Measurements from ENCODE around the gene SF3B6. TPM values are rescaled to one million over a fixed set of nuclear protein-coding genes. Genes with fewer than 3 reads are reported as not detected.

SF3B6 gene
- 94.9 TPM for total RNA-seq

GRCh38 chr2:24075915-24076848 lies at the start of gene SF3B6:
TSS of gene SF3B6 (minus strand) at chr2:24076326. CDS start at chr2:24076229, 97 bp downstream.

GRCh38 chr2:24123195-24123921 lies 47.2 kb upstream of the SF3B6 start, which contains the start of the genes FAM228B and PFN4:
TSS of gene FAM228B (plus strand) at chr2:24123469. CDS start at chr2:24124362, 893 bp downstream.
TSS of gene PFN4 (minus strand) at chr2:24123334. CDS start at chr2:24122535, 799 bp downstream.

GRCh38 chr2:24084386-24085199 lies 8.5 kb upstream of the SF3B6 start, which contains the start of gene TP53I3:
TSS of gene TP53I3 (minus strand) at chr2:24084834. CDS start at chr2:24084326, 508 bp downstream.

GRCh38 chr2:24049485-24050021 lies 26.6 kb downstream of the SF3B6 start, which contains the start of gene FKBP1B:
TSS of gene FKBP1B (plus strand) at chr2:24049741. CDS start at chr2:24049850, 109 bp downstream.

GRCh38 chr2:24046930-24047702 lies 29.0 kb downstream of the SF3B6 start, which contains the start of gene WDCP:
TSS of gene WDCP (minus strand) at chr2:24047391. CDS start at chr2:24039494, 7,897 bp downstream.

Small RNAs within 50 kb of the gene (small RNA-seq; reads per million reads assigned to genes)
- gene RNU6-370P (ENCODE audit: low replicate concordance) = not detected

Other genes starting within 250 kb of the SF3B6 start
- gene ATAD2B, start 149.2 kb downstream of the SF3B6 start, total RNA-seq = 30.5 TPM
- 15.2 TPM for gene UBXN2A, start 135.9 kb downstream of the SF3B6 start, total RNA-seq
- 2.2 TPM for gene MFSD2B, start 66.2 kb downstream of the SF3B6 start, total RNA-seq
- 12.4 TPM for gene WDCP, start 28.9 kb downstream of the SF3B6 start, total RNA-seq
- gene FKBP1B, start 26.6 kb downstream of the SF3B6 start, total RNA-seq = 5.9 TPM
- 42.1 TPM for gene TP53I3, start 8.5 kb upstream of the SF3B6 start, total RNA-seq
- 2.6 TPM for gene PFN4, start 47.0 kb upstream of the SF3B6 start, total RNA-seq
- gene FAM228B, start 47.1 kb upstream of the SF3B6 start, total RNA-seq = 18.7 TPM
- 1.7 TPM for gene FAM228A, start 98.7 kb upstream of the SF3B6 start, total RNA-seq